ENCODE results near the gene PC.

GRCh38 chr11:66871521-66871901 is 86.7 kb downstream of the PC start:
- TF ChIP-seq TAF1 (IDR thresholded peaks at IDR 0.05; ENCODE audit: low read depth, low read length) = no peak
- no peak for TF ChIP-seq POU2F2 (IDR thresholded peaks at IDR 0.05; ENCODE audit: low read depth, low read length)
- no peak for TF ChIP-seq POLR2AphosphoS5 (IDR thresholded peaks at IDR 0.05; ENCODE audit: low read depth, low read length)
- no peak for TF ChIP-seq POLR2A (IDR thresholded peaks at IDR 0.05; ENCODE audit: low read depth, low read length)
- no peak for TF ChIP-seq SPI1 (IDR thresholded peaks at IDR 0.05; ENCODE audit: low read depth, low read length)

Measured in GM12891 (cell line).